Muscle layer of colon (tissue), 2 donors: ENCODE measurements around the gene CNKSR2.
"Not testable (repeated sequence)": the region's sequence is repeated elsewhere in the genome, so short reads cannot be mapped to it uniquely, and the experiment has no call there.

Experiments used
- H3K27ac ChIP-seq: one replicate; pipeline ENCODE4 v1.7.0; 2013; ENCODE audit warnings: low read depth, mild to moderate bottlenecking, low read length, moderate library complexity
- H3K27me3 ChIP-seq, 2 donors: one replicate each; pipeline ENCODE4 v1.7.0; 2013; ENCODE audit warnings: low read length in 2 of 2, mild to moderate bottlenecking in 2 of 2; ENCODE audit not compliant: insufficient read depth in 2 of 2, control insufficient read depth in 1 of 2
- H3K36me3 ChIP-seq: one replicate; pipeline ENCODE4 v1.7.0; 2013; ENCODE audit warnings: mild to moderate bottlenecking, low read length; ENCODE audit not compliant: insufficient read depth
- H3K4me1 ChIP-seq: one replicate; pipeline ENCODE4 v1.7.0; 2013; ENCODE audit warnings: mild to moderate bottlenecking, low read length; ENCODE audit not compliant: insufficient read depth
- H3K4me3 ChIP-seq, 2 donors: one replicate each; pipeline ENCODE4 v1.7.0; 2013; ENCODE audit warnings: low read length in 2 of 2, low read depth in 1 of 2, mild to moderate bottlenecking in 1 of 2, moderate library complexity in 1 of 2
- H3K9ac ChIP-seq: one replicate; pipeline ENCODE4 v1.7.0; 2013; ENCODE audit warnings: low read length
- H3K9me3 ChIP-seq: one replicate; pipeline ENCODE4 v1.7.0; 2013; ENCODE audit warnings: mild to moderate bottlenecking, low read length
- donor health status: abdominal sarcoma.
- donor health status: Adenocarcinoma of cecum.

Gene CNKSR2

DNA sequence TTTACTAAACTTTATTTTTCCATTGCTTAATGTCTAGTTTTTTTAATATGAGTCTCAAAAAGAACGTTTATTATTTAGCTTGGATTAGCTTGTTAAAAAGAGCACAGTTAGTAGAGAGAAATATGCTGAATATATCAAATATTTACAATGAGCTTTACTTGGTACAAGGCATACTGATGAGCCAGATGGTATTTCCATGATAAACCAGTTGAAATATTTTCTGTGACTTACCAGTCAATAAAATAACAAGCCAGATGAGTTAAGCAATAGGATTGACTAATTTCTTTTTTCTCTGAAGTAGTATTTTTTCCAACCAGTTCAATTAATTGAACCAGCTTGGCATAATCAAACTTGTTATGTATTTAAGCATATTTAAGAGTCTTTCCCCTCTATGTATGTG is 149.8 kb downstream of the CNKSR2 start:
- Histone ChIP-seq H3K9ac (no peak overlapping the region), H3K4me1 (no peaks in the 10 kb centered on the region), H3K27ac (no peak overlapping the region), H3K9me3 (no peaks in the 10 kb centered on the region), H3K27me3 (no peaks in the 10 kb centered on the region), H3K36me3 (no peaks in the 10 kb centered on the region), H3K4me3 (no peak overlapping the region)

DNA sequence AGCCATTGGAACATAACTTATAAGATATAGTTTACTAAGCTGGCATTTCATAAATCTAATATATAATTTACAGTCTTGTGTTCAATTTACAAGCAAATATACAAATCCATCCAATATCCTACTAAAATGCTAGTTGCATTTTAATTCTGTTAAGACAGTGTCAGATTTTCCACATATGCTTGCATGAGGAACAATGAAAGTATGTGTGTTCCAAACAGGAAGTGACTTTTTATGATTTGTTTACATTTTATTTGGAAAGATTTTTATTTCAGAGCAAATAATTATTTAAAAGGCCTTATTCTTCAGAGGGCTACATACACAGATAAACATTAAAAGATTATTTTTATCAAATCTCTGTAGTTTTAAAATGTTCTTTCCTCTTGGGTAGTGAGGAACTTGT is 153.9 kb downstream of the CNKSR2 start:
- H3K36me3 ChIP-seq = no peaks in the 10 kb centered on the region
- H3K9ac ChIP-seq = no peak overlapping the region
- no peak overlapping the region for H3K4me3 ChIP-seq
- H3K27me3 ChIP-seq = no peaks in the 10 kb centered on the region
- H3K9me3 ChIP-seq = no peaks in the 10 kb centered on the region
- H3K27ac ChIP-seq = no peak overlapping the region
- no peaks in the 10 kb centered on the region for H3K4me1 ChIP-seq

DNA sequence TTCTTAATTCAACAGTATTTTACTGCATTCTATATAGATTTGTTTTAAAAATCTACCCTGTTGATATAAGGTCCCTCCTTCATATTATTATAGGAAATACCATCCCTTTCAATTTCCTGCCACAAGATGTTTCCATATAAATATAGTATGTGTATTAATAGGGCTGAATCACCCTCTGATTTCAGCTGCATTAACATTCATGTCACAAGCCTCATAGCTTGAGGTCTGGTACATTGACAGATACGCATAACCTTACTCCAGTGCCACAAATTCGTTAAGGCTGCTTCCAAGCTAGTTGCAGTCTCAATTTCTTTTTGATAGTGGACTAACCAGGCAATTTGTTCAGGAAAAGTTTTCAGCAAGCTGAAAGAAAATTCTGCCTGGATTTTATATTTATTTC is 155.6 kb downstream of the CNKSR2 start:
- no peaks in the 10 kb centered on the region for H3K4me1 ChIP-seq
- no peaks in the 10 kb centered on the region for H3K36me3 ChIP-seq
- no peak overlapping the region for H3K9ac ChIP-seq
- no peaks in the 10 kb centered on the region for H3K9me3 ChIP-seq
- H3K4me3 ChIP-seq = no peak overlapping the region
- no peaks in the 10 kb centered on the region for H3K27me3 ChIP-seq
- H3K27ac ChIP-seq = no peak overlapping the region

DNA sequence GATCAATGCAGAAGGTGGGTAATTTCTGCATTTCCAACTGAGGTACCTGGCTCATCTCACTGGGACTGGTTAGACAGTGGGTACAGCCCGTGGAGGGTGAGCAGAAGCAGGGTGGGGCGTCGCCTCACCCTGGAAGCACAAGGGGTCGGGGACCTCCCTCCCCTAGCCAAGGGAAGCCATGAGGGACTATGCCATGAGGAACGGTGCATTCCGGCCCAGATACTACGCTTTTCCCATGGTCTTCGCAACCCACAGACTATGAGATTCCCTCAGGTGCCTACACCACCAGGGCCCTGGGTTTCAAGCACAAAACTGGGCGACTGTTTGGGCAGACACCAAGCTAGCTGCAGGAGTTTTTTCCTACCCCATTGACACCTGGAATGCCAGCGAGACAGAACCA is 170.4 kb downstream of the CNKSR2 start:
- not testable (repeated sequence) for H3K27ac ChIP-seq, H3K36me3 ChIP-seq, H3K27me3 ChIP-seq, H3K4me3 ChIP-seq, H3K9me3 ChIP-seq, H3K4me1 ChIP-seq, H3K9ac ChIP-seq

- no peaks in the 10 kb centered on the region for H3K4me1 ChIP-seq
- H3K36me3 ChIP-seq = no peaks in the 10 kb centered on the region
- no peak overlapping the region for H3K9ac ChIP-seq
- no peaks in the 10 kb centered on the region for H3K27me3 ChIP-seq
- no peak overlapping the region for H3K27ac ChIP-seq
- no peak overlapping the region for H3K4me3 ChIP-seq
- no peaks in the 10 kb centered on the region for H3K9me3 ChIP-seq
Measured at GRCh38 chrX:21559417-21559816, 185.2 kb downstream of the CNKSR2 start.

GRCh38 chrX:21565025-21565424 is 190.8 kb downstream of the CNKSR2 start:
- Histone ChIP-seq H3K9me3 (no peaks in the 10 kb centered on the region), H3K36me3 (no peaks in the 10 kb centered on the region), H3K4me3 (no peak overlapping the region), H3K9ac (no peak overlapping the region), H3K4me1 (no peaks in the 10 kb centered on the region), H3K27ac (no peak overlapping the region), H3K27me3 (no peaks in the 10 kb centered on the region)

DNA sequence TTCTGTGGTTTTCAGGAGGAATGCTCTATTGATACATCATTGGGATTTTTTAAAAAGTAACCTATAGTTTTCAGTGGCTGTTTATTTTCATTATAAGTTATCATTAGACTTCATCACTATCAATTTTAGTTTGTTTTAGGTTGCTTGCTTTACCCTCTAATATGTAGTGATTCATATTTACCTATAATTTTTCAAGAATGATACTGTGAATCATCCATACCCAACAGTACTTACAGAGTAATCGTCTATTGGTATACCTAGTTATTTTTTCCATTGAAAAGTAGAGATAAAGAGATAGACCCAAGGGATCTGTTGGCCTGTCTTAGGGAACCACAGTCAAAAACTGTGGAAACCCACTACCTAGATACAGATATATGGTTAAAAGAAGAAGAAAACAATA is 200.6 kb downstream of the CNKSR2 start:
- no peak overlapping the region for H3K4me3 ChIP-seq
- H3K4me1 ChIP-seq = no peaks in the 10 kb centered on the region
- no peaks in the 10 kb centered on the region for H3K9me3 ChIP-seq
- no peak overlapping the region for H3K27ac ChIP-seq
- H3K9ac ChIP-seq = no peak overlapping the region
- H3K27me3 ChIP-seq = no peaks in the 10 kb centered on the region
- H3K36me3 ChIP-seq = no peaks in the 10 kb centered on the region

GRCh38 chrX:21581479-21581878 is 207.3 kb downstream of the CNKSR2 start:
- Histone ChIP-seq H3K4me3 (no peak overlapping the region), H3K9me3 (no peaks in the 10 kb centered on the region), H3K27ac (no peak overlapping the region), H3K36me3 (no peaks in the 10 kb centered on the region), H3K4me1 (no peaks in the 10 kb centered on the region), H3K27me3 (no peaks in the 10 kb centered on the region), H3K9ac (no peak overlapping the region)

GRCh38 chrX:21586001-21586400 is 211.8 kb downstream of the CNKSR2 start:
- Histone ChIP-seq H3K27ac (no peak overlapping the region), H3K36me3 (no peaks in the 10 kb centered on the region), H3K9me3 (no peaks in the 10 kb centered on the region), H3K4me3 (no peak overlapping the region), H3K27me3 (no peaks in the 10 kb centered on the region), H3K9ac (no peak overlapping the region), H3K4me1 (no peaks in the 10 kb centered on the region)

- no peaks in the 10 kb centered on the region for H3K4me1 ChIP-seq
- no peak overlapping the region for H3K27ac ChIP-seq
- H3K4me3 ChIP-seq = no peak overlapping the region
Measured at GRCh38 chrX:21590012-21590776, 216.0 kb downstream of the CNKSR2 start.

GRCh38 chrX:21606002-21606401 is 231.8 kb downstream of the CNKSR2 start:
- Histone ChIP-seq H3K4me1 (no peaks in the 10 kb centered on the region), H3K9me3 (no peaks in the 10 kb centered on the region), H3K27ac (no peak overlapping the region)

More at GRCh38 chrX:21590012-21590776, 216.0 kb downstream of the CNKSR2 start:
- no peak overlapping the region for H3K9ac ChIP-seq
- no peaks in the 10 kb centered on the region for H3K36me3 ChIP-seq
- no peaks in the 10 kb centered on the region for H3K27me3 ChIP-seq
- H3K9me3 ChIP-seq = no peaks in the 10 kb centered on the region

GRCh38 chrX:21610168-21610567 is 235.9 kb downstream of the CNKSR2 start:
- no peak overlapping the region for H3K4me3 ChIP-seq
- no peak overlapping the region for H3K9ac ChIP-seq
- H3K27ac ChIP-seq = no peak overlapping the region
- H3K27me3 ChIP-seq = no peaks in the 10 kb centered on the region
- H3K9me3 ChIP-seq = no peaks in the 10 kb centered on the region
- no peaks in the 10 kb centered on the region for H3K36me3 ChIP-seq
- H3K4me1 ChIP-seq = no peaks in the 10 kb centered on the region

More at GRCh38 chrX:21606002-21606401, 231.8 kb downstream of the CNKSR2 start:
- no peaks in the 10 kb centered on the region for H3K36me3 ChIP-seq
- no peak overlapping the region for H3K9ac ChIP-seq
- no peak overlapping the region for H3K4me3 ChIP-seq
- peaks cover 0 to 4% of the 10 kb centered on the region in 2 donors for H3K27me3 ChIP-seq
